Activated naive CD4-positive, alpha-beta T cell treated with anti-CD3 and anti-CD28 coated beads, Interleukin-2, amount 10 ng/mL, durations not matched to agents 7 days and 5 days (primary cell): ENCODE results near the gene KCTD18.

Experiments used
- CTCF ChIA-PET: fragments of 350-600 bp; sonication (Branson Sonifier 250); formaldehyde crosslinking; loops from one replicate; lab custom pipeline; 2021; ENCODE audit warnings: antibody characterized with exemption; lab: Charles Lee
- DNase-seq: peaks from one replicate; pipeline ENCODE4 v3.0.0-alpha.2; 2020
- H3K27ac Mint-ChIP-seq: one replicate; pipeline ENCODE4 v1.8.0; 2021; ENCODE audit warnings: mild to moderate bottlenecking, moderate library complexity, mixed read lengths
- H3K27me3 Mint-ChIP-seq: one replicate; pipeline ENCODE4 v1.8.0; 2021; ENCODE audit warnings: mild to moderate bottlenecking, mixed read lengths
- H3K36me3 Mint-ChIP-seq: one replicate; pipeline ENCODE4 v1.8.0; 2021; ENCODE audit warnings: mixed read lengths
- H3K4me1 Mint-ChIP-seq: one replicate; pipeline ENCODE4 v1.8.0; 2021; ENCODE audit warnings: mixed read lengths
- H3K4me3 Mint-ChIP-seq: one replicate; pipeline ENCODE4 v1.8.0; 2021; ENCODE audit warnings: mild to moderate bottlenecking, moderate library complexity, mixed read lengths
- H3K9me3 Mint-ChIP-seq: one replicate; pipeline ENCODE4 v1.8.0; 2021; ENCODE audit warnings: mixed read lengths

The KCTD18 gene

DNA sequence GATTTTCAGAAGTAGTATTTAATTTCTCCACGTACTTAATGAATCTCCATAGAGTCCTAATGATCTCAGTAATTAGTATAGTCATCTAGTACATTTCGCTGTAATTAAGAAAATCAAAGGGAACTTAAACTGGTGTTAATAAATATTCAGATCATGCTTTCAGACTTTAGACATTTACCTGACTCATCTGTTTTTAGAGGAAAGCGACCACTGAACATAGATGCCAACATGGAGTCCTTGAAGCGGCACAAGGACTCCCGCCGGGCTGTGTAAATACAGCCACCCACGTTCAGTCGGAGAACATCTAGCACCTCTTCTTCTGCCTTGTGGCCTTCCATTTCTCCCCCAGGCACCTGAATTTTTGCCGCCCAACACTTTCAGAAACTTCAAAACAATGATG is 3.2 kb downstream of the KCTD18 start:
- CTCF ChIA-PET, result no interaction called here
- Mint-ChIP-seq H3K4me3 (no peak overlapping the region), H3K36me3 (peaks cover 31% of the 10 kb centered on the region), H3K4me1 (peaks cover 22% of the 10 kb centered on the region), H3K27me3 (no peaks in the 10 kb centered on the region), H3K9me3 (peaks cover 1% of the 10 kb centered on the region), H3K27ac (no peak overlapping the region)
- DNase-seq, result no peak

DNA sequence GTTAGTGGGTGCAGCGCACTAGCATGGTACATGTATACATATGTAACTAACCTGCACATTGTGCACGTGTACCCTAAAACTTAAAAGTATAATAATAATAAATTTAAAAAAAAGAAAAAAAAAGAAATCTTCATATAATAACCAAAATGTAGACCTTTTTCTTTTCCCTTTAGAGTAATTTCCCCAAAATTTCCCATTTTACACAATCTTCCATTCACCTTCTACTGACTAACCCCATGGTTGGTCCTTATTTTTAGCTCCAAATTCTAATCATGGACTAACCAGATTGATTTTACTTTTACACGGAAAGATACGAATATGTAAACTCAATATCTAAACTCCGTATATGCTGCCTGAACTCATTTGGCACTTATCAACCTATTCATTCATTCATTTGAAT is 7.7 kb downstream of the KCTD18 start:
- CTCF ChIA-PET, result interaction anchor here (1.3 kb wide), 1 partner anchor 18 kb away, joined by 7 read pairs; no protein-coding TSS in a partner anchor
- peaks cover 43% of the 10 kb centered on the region for H3K36me3 Mint-ChIP-seq
- no peak overlapping the region for H3K4me3 Mint-ChIP-seq
- H3K27me3 Mint-ChIP-seq, result no peaks in the 10 kb centered on the region
- H3K9me3 Mint-ChIP-seq, result peaks cover 1% of the 10 kb centered on the region
- no peak overlapping the region for H3K27ac Mint-ChIP-seq
- peaks cover 3% of the 10 kb centered on the region for H3K4me1 Mint-ChIP-seq
- no peak for DNase-seq

GRCh38 chr2:200498402-200499162 is 11.3 kb downstream of the KCTD18 start:
- Mint-ChIP-seq H3K27ac (no peak overlapping the region), H3K27me3 (no peaks in the 10 kb centered on the region), H3K9me3 (peaks cover 1% of the 10 kb centered on the region), H3K4me3 (no peak overlapping the region), H3K36me3 (peaks cover 43% of the 10 kb centered on the region), H3K4me1 (no peaks in the 10 kb centered on the region)
- no peak for DNase-seq
- CTCF ChIA-PET, result interaction anchor here (0.9 to 1.9 kb wide), 2 partner anchors 11 to 15 kb away, joined by 3 to 4 read pairs; partner anchors contain the start of gene KCTD18

DNA sequence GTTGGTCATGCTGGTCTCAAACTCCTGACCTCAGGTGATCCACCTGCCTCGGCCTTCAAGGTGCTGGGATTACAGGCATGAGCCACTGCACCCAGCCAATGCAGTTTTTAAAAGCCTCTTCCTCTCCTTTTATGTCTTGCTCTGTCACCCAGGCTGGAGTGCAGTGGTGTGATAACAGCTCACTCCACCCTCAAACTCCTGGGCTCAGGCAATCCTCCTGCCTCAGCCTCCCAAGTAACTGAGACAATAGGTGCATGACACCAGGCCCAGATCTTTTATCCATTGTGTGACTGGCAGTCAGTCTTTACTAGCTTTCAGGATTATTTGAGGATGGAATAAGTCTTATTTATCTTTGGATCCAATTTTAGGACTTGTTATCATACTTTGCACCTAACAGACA is 13.2 kb downstream of the KCTD18 start:
- H3K9me3 Mint-ChIP-seq, result no peaks in the 10 kb centered on the region
- H3K36me3 Mint-ChIP-seq, result peaks cover 41% of the 10 kb centered on the region
- CTCF ChIA-PET, result interaction anchor here (0.7 kb wide), 1 partner anchor 15 kb away, joined by 3 read pairs; no protein-coding TSS in a partner anchor
- H3K27ac Mint-ChIP-seq, result no peak overlapping the region
- H3K27me3 Mint-ChIP-seq, result no peaks in the 10 kb centered on the region
- no peak overlapping the region for H3K4me3 Mint-ChIP-seq
- no peaks in the 10 kb centered on the region for H3K4me1 Mint-ChIP-seq
- DNase-seq, result no peak

- H3K9me3 Mint-ChIP-seq, result no peaks in the 10 kb centered on the region
- no peaks in the 10 kb centered on the region for H3K27me3 Mint-ChIP-seq
- CTCF ChIA-PET, result interaction anchor here (0.7 to 2.2 kb wide), 3 partner anchors 10 to 16 kb away, joined by 3 to 17 read pairs (median 5); partner anchors contain the start of gene KCTD18
- no peaks in the 10 kb centered on the region for H3K4me1 Mint-ChIP-seq
- H3K4me3 Mint-ChIP-seq, result no peak overlapping the region
- DNase-seq, result no peak
- peaks cover 53% of the 10 kb centered on the region for H3K36me3 Mint-ChIP-seq
- H3K27ac Mint-ChIP-seq, result no peak overlapping the region
Measured at GRCh38 chr2:200494048-200494447, 15.8 kb downstream of the KCTD18 start.

DNA sequence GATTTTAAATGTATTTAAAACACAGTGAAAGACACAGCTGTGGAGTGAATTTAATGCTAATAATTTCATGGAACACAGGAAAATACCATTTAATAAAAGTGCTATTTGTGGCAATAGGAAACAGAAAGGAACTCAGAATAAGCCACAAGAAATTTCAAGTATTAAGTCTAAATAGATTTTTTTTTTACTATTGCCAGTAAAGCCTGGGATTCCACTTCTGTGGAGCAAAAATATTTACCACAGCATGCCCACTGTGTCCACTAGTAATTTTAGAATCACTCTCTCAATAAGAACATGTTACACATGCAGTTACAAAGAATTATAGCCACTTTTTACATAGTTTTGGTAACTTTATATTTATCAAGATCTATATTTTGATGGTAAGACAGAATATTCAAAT is 17.2 kb downstream of the KCTD18 start:
- Mint-ChIP-seq H3K4me1 (no peaks in the 10 kb centered on the region), H3K27ac (no peak overlapping the region), H3K4me3 (no peak overlapping the region), H3K9me3 (no peaks in the 10 kb centered on the region), H3K36me3 (peaks cover 47% of the 10 kb centered on the region), H3K27me3 (no peaks in the 10 kb centered on the region)
- no peak for DNase-seq
- CTCF ChIA-PET, result interaction anchor here (1.0 to 2.2 kb wide), 4 partner anchors 8 to 381 kb away, joined by 3 to 17 read pairs (median 4); partner anchors contain the start of gene KCTD18

DNA sequence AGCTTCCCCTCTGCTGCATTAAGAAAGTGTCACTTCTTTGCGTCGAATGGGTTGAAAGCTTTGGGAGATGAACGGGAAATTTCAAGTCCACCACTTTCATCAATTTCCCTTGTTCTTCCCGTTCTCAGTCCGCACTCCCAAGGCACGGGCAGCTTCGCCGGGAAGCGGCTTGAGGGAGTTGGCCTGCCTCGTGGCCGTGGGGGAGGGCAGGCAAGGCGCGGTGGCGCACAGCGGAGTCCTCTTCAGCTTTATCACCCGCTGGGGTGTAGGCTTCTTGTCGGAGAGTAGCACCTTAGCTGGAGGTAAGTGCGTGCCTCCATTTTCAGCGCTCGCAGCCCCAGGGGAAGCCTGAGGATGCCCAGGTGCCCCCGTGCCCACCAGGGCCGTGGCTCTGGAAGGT is 19.9 kb downstream of the KCTD18 start:
- Mint-ChIP-seq H3K4me3 (no peak overlapping the region), H3K36me3 (peaks cover 38% of the 10 kb centered on the region), H3K27me3 (no peaks in the 10 kb centered on the region), H3K4me1 (no peaks in the 10 kb centered on the region), H3K27ac (no peak overlapping the region), H3K9me3 (no peaks in the 10 kb centered on the region)
- CTCF ChIA-PET, result no interaction called here
- no peak for DNase-seq

GRCh38 chr2:200488169-200488568 is 21.7 kb downstream of the KCTD18 start:
- no peak overlapping the region for H3K4me3 Mint-ChIP-seq
- H3K27ac Mint-ChIP-seq, result no peak overlapping the region
- peaks cover 8% of the 10 kb centered on the region for H3K4me1 Mint-ChIP-seq
- CTCF ChIA-PET, result no interaction called here
- H3K9me3 Mint-ChIP-seq, result no peaks in the 10 kb centered on the region
- H3K36me3 Mint-ChIP-seq, result peaks cover 29% of the 10 kb centered on the region
- DNase-seq, result no peak
- H3K27me3 Mint-ChIP-seq, result no peaks in the 10 kb centered on the region

DNA sequence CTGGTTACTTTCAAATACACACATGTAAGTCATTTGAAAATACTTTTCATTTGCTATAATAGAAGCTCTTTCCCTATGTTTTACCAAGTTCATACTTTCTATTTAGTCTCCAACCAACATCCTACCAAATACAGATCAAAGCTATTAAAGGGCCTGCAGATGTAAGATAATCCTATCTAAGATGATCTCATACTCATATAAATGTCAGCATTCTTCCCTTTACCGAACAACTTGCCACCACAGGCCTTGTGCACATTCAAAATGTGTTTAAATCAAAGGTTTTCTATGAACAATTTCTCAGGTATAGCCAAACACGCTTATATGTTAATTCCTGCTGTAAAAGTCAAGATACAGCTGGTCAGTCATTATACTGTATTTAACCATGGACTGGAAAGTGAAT is 23.3 kb downstream of the KCTD18 start:
- no peak for DNase-seq
- Mint-ChIP-seq H3K36me3 (peaks cover 19% of the 10 kb centered on the region), H3K4me1 (peaks cover 8% of the 10 kb centered on the region), H3K9me3 (no peaks in the 10 kb centered on the region), H3K27me3 (no peaks in the 10 kb centered on the region), H3K27ac (no peak overlapping the region), H3K4me3 (no peak overlapping the region)
- CTCF ChIA-PET, result interaction anchor here (1.4 to 6.4 kb wide), 5 partner anchors 10 to 502 kb away, joined by 3 to 50 read pairs (median 4); no protein-coding TSS in a partner anchor

- peaks cover 9% of the 10 kb centered on the region for H3K36me3 Mint-ChIP-seq
- CTCF ChIA-PET, result interaction anchor here (0.7 to 7.7 kb wide), 14 partner anchors 8 to 586 kb away, joined by 3 to 50 read pairs (median 8); partner anchors contain the start of genes KCTD18, SGO2 and SPATS2L
- H3K9me3 Mint-ChIP-seq, result no peaks in the 10 kb centered on the region
- H3K27me3 Mint-ChIP-seq, result no peaks in the 10 kb centered on the region
- H3K27ac Mint-ChIP-seq, result no peak overlapping the region
- H3K4me1 Mint-ChIP-seq, result peaks cover 11% of the 10 kb centered on the region
- no peak overlapping the region for H3K4me3 Mint-ChIP-seq
- DNase-seq, result no peak
Measured at GRCh38 chr2:200484934-200485333, 24.9 kb downstream of the KCTD18 start.

- H3K36me3 Mint-ChIP-seq, result peaks cover 5% of the 10 kb centered on the region
- no peak overlapping the region for H3K27ac Mint-ChIP-seq
- H3K4me3 Mint-ChIP-seq, result no peak overlapping the region
- CTCF ChIA-PET, result interaction anchor here (0.6 to 7.7 kb wide), 20 partner anchors 10 to 587 kb away, joined by 3 to 50 read pairs (median 6); partner anchors contain the start of genes SGO2 and SPATS2L
- no peaks in the 10 kb centered on the region for H3K27me3 Mint-ChIP-seq
- H3K9me3 Mint-ChIP-seq, result no peaks in the 10 kb centered on the region
- H3K4me1 Mint-ChIP-seq, result peaks cover 14% of the 10 kb centered on the region
- peak; percentile 60 for DNase-seq
Measured at GRCh38 chr2:200483729-200484198, 26.1 kb downstream of the KCTD18 start.

DNA sequence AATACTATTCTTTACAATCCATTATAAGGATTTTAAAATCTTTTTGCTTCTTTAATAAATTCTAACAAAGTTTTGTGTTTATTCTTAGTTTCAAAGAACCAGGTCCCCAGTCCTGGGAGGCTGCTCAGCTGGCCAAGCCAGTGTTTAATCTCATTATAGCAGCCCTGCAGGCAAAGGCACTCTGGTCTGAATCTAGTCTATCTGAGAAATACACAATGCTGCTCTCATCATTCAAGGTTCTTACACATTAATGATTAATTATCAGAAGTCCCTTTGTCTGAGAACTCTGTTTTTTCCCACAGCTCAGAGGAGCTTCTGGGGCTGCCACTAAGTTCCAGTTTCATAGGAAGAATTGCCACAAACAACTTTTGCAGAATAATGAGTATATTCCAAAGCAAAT is 27.7 kb downstream of the KCTD18 start:
- CTCF ChIA-PET, result interaction anchor here (0.6 to 7.7 kb wide), 16 partner anchors 11 to 513 kb away, joined by 3 to 50 read pairs (median 4); partner anchors contain the start of gene KCTD18
- Mint-ChIP-seq H3K9me3 (no peaks in the 10 kb centered on the region), H3K4me1 (peaks cover 14% of the 10 kb centered on the region), H3K27me3 (no peaks in the 10 kb centered on the region), H3K4me3 (no peak overlapping the region), H3K27ac (no peak overlapping the region), H3K36me3 (peaks cover 7% of the 10 kb centered on the region)
- DNase-seq, result no peak

- no peaks in the 10 kb centered on the region for H3K9me3 Mint-ChIP-seq
- peaks cover 8% of the 10 kb centered on the region for H3K36me3 Mint-ChIP-seq
- H3K27me3 Mint-ChIP-seq, result no peaks in the 10 kb centered on the region
- DNase-seq, result no peak
- CTCF ChIA-PET, result interaction anchor here (0.8 to 7.7 kb wide), 8 partner anchors 8 to 505 kb away, joined by 3 to 40 read pairs (median 5); no protein-coding TSS in a partner anchor
- no peak overlapping the region for H3K27ac Mint-ChIP-seq
- peaks cover 14% of the 10 kb centered on the region for H3K4me1 Mint-ChIP-seq
- H3K4me3 Mint-ChIP-seq, result no peak overlapping the region
Measured at GRCh38 chr2:200479692-200480265, 30.1 kb downstream of the KCTD18 start.

DNA sequence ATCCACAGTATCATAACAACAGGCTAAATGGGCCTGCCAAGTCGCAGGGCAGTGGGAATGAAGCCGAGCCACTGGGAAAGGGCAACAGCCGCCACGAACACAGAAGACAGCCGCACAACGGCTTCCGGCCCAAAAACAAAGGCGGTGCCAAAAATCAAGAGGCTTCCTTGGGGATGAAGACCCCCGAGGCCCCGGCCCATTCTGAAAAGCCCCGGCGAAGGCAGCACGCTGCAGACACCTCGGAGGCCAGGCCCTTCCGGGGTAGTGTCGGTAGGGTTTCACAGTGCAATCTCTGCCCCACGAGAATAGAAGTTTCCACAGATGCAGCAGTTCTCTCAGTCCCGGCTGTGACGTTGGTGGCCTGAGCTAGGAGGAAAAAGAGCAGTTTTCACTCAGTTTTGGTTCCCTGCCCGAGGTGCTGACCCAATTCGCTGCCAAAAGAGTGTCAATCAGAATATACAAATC is 32.2 kb downstream of the KCTD18 start:
- Mint-ChIP-seq H3K27me3 (no peaks in the 10 kb centered on the region), H3K4me1 (peaks cover 6% of the 10 kb centered on the region), H3K4me3 (no peak overlapping the region), H3K9me3 (no peaks in the 10 kb centered on the region), H3K36me3 (peaks cover 8% of the 10 kb centered on the region), H3K27ac (no peak overlapping the region)
- DNase-seq, result no peak
- CTCF ChIA-PET, result no interaction called here
